ENCODE measurements around the gene KCTD16.

KCTD16 gene

DNA sequence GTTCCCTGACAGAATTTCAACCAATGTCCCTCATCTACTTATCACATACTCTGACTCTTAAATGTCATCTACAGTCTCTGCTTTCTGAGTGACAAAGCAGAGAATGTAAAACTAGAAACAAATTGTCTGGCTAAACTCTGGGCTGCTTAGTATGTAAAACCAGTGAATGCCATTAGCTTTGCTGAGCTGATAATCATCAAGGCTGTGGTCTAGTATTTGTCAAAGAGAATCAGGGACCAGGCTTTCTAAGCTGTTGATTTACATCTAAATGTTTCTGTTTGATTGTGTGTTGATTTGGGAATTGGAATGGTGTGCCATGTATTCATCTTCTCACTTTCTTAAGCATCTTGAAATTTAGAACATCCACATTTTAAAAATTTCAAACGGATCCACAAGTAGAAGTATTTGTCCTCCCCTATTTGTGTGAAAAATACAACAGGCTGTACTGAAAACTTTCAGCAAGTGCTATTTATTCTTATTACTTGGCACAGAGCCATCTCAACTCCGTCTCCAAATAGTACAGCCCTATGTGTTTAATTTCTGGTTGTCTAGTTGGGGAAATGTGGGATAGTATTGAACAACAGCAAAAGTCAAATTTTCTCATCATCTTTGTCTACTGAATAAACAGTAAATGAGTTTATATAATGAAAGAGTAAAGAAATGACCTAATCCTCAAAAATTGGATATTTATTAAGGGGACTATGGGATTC is 251.5 kb downstream of the KCTD16 start:
- no peak overlapping the region for H3K27ac ChIP-seq (ENCODE audit: low read length)
- no peak for ATAC-seq (ENCODE audit: insufficient read depth, low read depth)
- TF ChIP-seq, protein P1, sequence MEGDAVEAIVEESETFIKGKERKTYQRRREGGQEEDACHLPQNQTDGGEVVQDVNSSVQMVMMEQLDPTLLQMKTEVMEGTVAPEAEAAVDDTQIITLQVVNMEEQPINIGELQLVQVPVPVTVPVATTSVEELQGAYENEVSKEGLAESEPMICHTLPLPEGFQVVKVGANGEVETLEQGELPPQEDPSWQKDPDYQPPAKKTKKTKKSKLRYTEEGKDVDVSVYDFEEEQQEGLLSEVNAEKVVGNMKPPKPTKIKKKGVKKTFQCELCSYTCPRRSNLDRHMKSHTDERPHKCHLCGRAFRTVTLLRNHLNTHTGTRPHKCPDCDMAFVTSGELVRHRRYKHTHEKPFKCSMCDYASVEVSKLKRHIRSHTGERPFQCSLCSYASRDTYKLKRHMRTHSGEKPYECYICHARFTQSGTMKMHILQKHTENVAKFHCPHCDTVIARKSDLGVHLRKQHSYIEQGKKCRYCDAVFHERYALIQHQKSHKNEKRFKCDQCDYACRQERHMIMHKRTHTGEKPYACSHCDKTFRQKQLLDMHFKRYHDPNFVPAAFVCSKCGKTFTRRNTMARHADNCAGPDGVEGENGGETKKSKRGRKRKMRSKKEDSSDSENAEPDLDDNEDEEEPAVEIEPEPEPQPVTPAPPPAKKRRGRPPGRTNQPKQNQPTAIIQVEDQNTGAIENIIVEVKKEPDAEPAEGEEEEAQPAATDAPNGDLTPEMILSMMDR (IDR thresholded peaks at IDR 0.05; ENCODE audit: borderline replicate concordance, extremely low read depth, low read length, poor library complexity, severe bottlenecking) = no peak
- no peak for TF ChIP-seq EZH2 (IDR thresholded peaks at IDR 0.05; ENCODE audit: borderline replicate concordance, low read depth, low read length, severe bottlenecking)
- H2AFZ ChIP-seq (ENCODE audit: low read depth, low read length) = no peak overlapping the region
- H3K4me3 ChIP-seq (ENCODE audit: low read depth in 1 of 2, low read length in 2 of 2) = no peak overlapping the region
- H3K27me3 ChIP-seq (ENCODE audit: insufficient read depth, low read length, poor library complexity) = no peaks in the 10 kb centered on the region
- no peaks in the 10 kb centered on the region for H3K4me1 ChIP-seq (ENCODE audit: insufficient read depth, low read length)
- no peaks in the 10 kb centered on the region for H3K36me3 ChIP-seq (ENCODE audit: insufficient read depth, low read length)
- no peaks in the 10 kb centered on the region for H4K20me1 ChIP-seq (ENCODE audit: insufficient read depth, low read length)
- H3K9me3 ChIP-seq (ENCODE audit: insufficient read depth, low read length, severe bottlenecking) = no peaks in the 10 kb centered on the region
- no peak overlapping the region for H3K9ac ChIP-seq (ENCODE audit: low read depth, low read length)
- DNase-seq = no peak
- no peak overlapping the region for H3K4me2 ChIP-seq (ENCODE audit: insufficient read depth, low read length)
- H3K79me2 ChIP-seq (ENCODE audit: insufficient read depth, low read length) = no peaks in the 10 kb centered on the region

DNA sequence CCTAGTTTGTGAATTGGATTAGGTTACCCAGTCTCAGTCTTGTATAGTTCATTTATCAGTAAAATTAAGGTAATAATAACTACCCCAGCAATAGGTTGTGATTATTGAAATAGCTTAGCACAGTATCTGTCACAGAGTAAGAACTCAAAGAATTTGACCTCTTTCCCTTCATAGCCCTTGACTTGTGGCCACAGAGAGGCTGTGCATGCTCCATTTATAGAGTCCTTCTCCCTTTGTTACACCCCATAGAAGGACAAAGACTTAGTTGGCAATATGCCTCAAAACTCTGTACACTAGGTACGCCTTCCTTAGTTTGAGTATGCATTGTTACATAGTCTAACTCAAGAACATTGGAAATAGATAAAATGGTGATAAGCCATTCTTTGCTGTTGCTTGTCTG is 257.2 kb downstream of the KCTD16 start:
- no peak overlapping the region for H3K9ac ChIP-seq (ENCODE audit: low read depth, low read length)
- H4K20me1 ChIP-seq (ENCODE audit: insufficient read depth, low read length) = no peaks in the 10 kb centered on the region
- no peak overlapping the region for H3K4me3 ChIP-seq (ENCODE audit: low read depth in 1 of 2, low read length in 2 of 2)
- no peak for TF ChIP-seq EZH2 (IDR thresholded peaks at IDR 0.05; ENCODE audit: borderline replicate concordance, low read depth, low read length, severe bottlenecking)
- H3K27ac ChIP-seq (ENCODE audit: low read length) = no peak overlapping the region
- no peak for DNase-seq
- no peak overlapping the region for H3K4me2 ChIP-seq (ENCODE audit: insufficient read depth, low read length)
- ATAC-seq (ENCODE audit: insufficient read depth, low read depth) = no peak
- H2AFZ ChIP-seq (ENCODE audit: low read depth, low read length) = no peak overlapping the region
- no peaks in the 10 kb centered on the region for H3K36me3 ChIP-seq (ENCODE audit: insufficient read depth, low read length)
- H3K79me2 ChIP-seq (ENCODE audit: insufficient read depth, low read length) = no peaks in the 10 kb centered on the region
- H3K27me3 ChIP-seq (ENCODE audit: insufficient read depth, low read length, poor library complexity) = no peaks in the 10 kb centered on the region
- H3K4me1 ChIP-seq (ENCODE audit: insufficient read depth, low read length) = no peaks in the 10 kb centered on the region
- H3K9me3 ChIP-seq (ENCODE audit: insufficient read depth, low read length, severe bottlenecking) = no peaks in the 10 kb centered on the region

DNA sequence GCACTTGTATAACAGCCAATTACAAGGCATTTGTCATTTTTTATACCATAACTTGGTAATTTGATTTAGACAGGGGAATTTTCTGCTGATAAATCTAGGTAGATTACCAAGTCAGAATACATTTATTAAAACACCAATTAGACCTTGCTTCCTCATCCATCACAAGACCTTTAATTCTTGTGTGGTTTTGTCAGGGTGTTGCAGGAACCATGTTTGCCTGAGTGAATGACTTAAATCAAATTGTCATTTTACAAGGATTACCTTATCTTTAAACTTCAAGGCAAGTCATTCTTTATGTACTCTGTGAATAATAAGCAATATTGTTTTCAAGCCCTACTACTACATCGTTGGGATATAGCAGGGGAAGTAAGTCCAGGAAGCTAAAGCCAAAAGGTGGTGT is 257.7 kb downstream of the KCTD16 start:
- no peak for DNase-seq

DNA sequence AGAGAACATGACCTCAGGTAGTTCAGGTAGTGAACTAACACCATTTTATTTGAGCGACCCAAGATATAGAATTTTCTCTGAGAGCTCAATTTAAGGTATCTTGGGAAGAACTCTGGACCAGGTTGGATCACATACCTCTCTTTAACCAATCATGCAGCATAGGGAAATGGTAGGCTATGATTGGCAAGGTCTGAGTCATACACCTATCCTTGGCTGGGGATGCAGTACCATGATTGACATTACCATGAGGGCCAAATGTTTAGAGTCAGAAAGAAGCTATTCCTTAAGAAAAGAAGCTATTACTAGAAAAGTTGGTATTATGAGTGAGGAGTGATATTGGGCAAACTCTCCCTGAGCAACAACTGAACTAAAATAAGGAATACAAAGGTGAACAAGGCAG is 258.7 kb downstream of the KCTD16 start:
- Histone ChIP-seq H2AFZ (ENCODE audit: low read depth, low read length) (no peak overlapping the region), H3K36me3 (ENCODE audit: insufficient read depth, low read length) (no peaks in the 10 kb centered on the region), H3K27me3 (ENCODE audit: insufficient read depth, low read length, poor library complexity) (no peaks in the 10 kb centered on the region), H3K27ac (ENCODE audit: low read length) (no peak overlapping the region), H3K4me2 (ENCODE audit: insufficient read depth, low read length) (no peak overlapping the region), H4K20me1 (ENCODE audit: insufficient read depth, low read length) (no peaks in the 10 kb centered on the region), H3K9me3 (ENCODE audit: insufficient read depth, low read length, severe bottlenecking) (no peaks in the 10 kb centered on the region), H3K9ac (ENCODE audit: low read depth, low read length) (no peak overlapping the region), H3K4me3 (ENCODE audit: low read depth in 1 of 2, low read length in 2 of 2) (no peak overlapping the region), H3K4me1 (ENCODE audit: insufficient read depth, low read length) (no peaks in the 10 kb centered on the region), H3K79me2 (ENCODE audit: insufficient read depth, low read length) (no peaks in the 10 kb centered on the region)
- no peak for ATAC-seq (ENCODE audit: insufficient read depth, low read depth)
- no peak for TF ChIP-seq EZH2 (IDR thresholded peaks at IDR 0.05; ENCODE audit: borderline replicate concordance, low read depth, low read length, severe bottlenecking)
- TF ChIP-seq, protein P1 (IDR thresholded peaks at IDR 0.05; ENCODE audit: borderline replicate concordance, extremely low read depth, low read length, poor library complexity, severe bottlenecking) = no peak
- no peak for DNase-seq

More for the DNA sequence above, 257.7 kb downstream of the KCTD16 start:
- Histone ChIP-seq H3K4me1 (ENCODE audit: insufficient read depth, low read length) (no peaks in the 10 kb centered on the region), H3K9ac (ENCODE audit: low read depth, low read length) (no peak overlapping the region), H3K27ac (ENCODE audit: low read length) (no peak overlapping the region), H3K36me3 (ENCODE audit: insufficient read depth, low read length) (no peaks in the 10 kb centered on the region), H3K27me3 (ENCODE audit: insufficient read depth, low read length, poor library complexity) (no peaks in the 10 kb centered on the region), H4K20me1 (ENCODE audit: insufficient read depth, low read length) (no peaks in the 10 kb centered on the region), H3K79me2 (ENCODE audit: insufficient read depth, low read length) (no peaks in the 10 kb centered on the region), H3K4me3 (ENCODE audit: low read depth in 1 of 2, low read length in 2 of 2) (no peak overlapping the region), H3K4me2 (ENCODE audit: insufficient read depth, low read length) (no peak overlapping the region), H2AFZ (ENCODE audit: low read depth, low read length) (no peak overlapping the region), H3K9me3 (ENCODE audit: insufficient read depth, low read length, severe bottlenecking) (no peaks in the 10 kb centered on the region)
- TF ChIP-seq, protein P1 (IDR thresholded peaks at IDR 0.05; ENCODE audit: borderline replicate concordance, extremely low read depth, low read length, poor library complexity, severe bottlenecking) = no peak
- TF ChIP-seq EZH2 (IDR thresholded peaks at IDR 0.05; ENCODE audit: borderline replicate concordance, low read depth, low read length, severe bottlenecking) = no peak
- no peak for ATAC-seq (ENCODE audit: insufficient read depth, low read depth)
